Esophagus squamous epithelium (tissue), 4 donors: ENCODE measurements around the gene RAD23A.

ENCODE experiments used
- CTCF ChIP-seq, 6 experiments: fragments of 450-650 bp in 4 of 6; fragments of 200-600 bp in 2 of 6; sonication (generic) in 2 of 6; IDR thresholded peaks; one replicate each; pipeline ENCODE4 v1.5.1; 2016 to 2019; ENCODE audit warnings: antibody characterized with exemption in 6 of 6, mild to moderate bottlenecking in 4 of 6, moderate library complexity in 4 of 6
- POLR2A ChIP-seq, 4 donors: fragments of 450-650 bp; IDR thresholded peaks; one replicate each; pipeline ENCODE4 v1.6.1; 2017; ENCODE audit warnings: antibody characterized with exemption in 4 of 4, mild to moderate bottlenecking in 4 of 4, moderate library complexity in 3 of 4

GRCh38 chr19:12974301-12975220, 28.9 kb downstream of the RAD23A start:
- TF ChIP-seq CTCF (IDR thresholded peaks at IDR 0.05) (no peak), POLR2A (IDR thresholded peaks at IDR 0.05) (no peak)
